Measurements from ENCODE around the gene PDE5A. TPM values are rescaled to one million over a fixed set of nuclear protein-coding genes. Genes with fewer than 3 reads are reported as not detected.

PDE5A gene
- total RNA-seq, 4 donors from 2014 or later: 15.7 to 36.7 (median 28.3) TPM

GRCh38 chr4:119489305-119489704 is 139.3 kb downstream of the PDE5A start:
- Histone ChIP-seq H3K36me3 (peaks cover 0 to 7% (median 0%) of the 10 kb centered on the region in 3 donors), H3K27ac (no peak overlapping the region), H3K4me1 (no peaks in the 10 kb centered on the region), H3K9me3 (no peaks in the 10 kb centered on the region), H3K27me3 (no peaks in the 10 kb centered on the region), H3K4me3 (no peak overlapping the region)
- no peak for DNase-seq (ENCODE audit: low spot score in 2 of 2)
- WGBS, 2 donors: 79 to 82% methylated on average over 3 of the region's 3 CpGs
- TF ChIP-seq EP300 (IDR thresholded peaks at IDR 0.05): no peak

GRCh38 chr4:119480331-119480730 is 148.3 kb downstream of the PDE5A start:
- Histone ChIP-seq H3K27ac (no peak overlapping the region), H3K9me3 (no peaks in the 10 kb centered on the region), H3K4me3 (no peak overlapping the region), H3K27me3 (no peaks in the 10 kb centered on the region), H3K36me3 (peaks cover 0 to 51% (median 0%) of the 10 kb centered on the region in 3 donors), H3K4me1 (no peaks in the 10 kb centered on the region)
- TF ChIP-seq CTCF (IDR thresholded peaks at IDR 0.05) (no peak), EP300 (IDR thresholded peaks at IDR 0.05) (no peak), POLR2A (IDR thresholded peaks at IDR 0.05) (no peak)
- DNase-seq (ENCODE audit: low spot score in 2 of 2): no peak
- 94 to 100% methylated on average over 1 of the region's 1 CpG for WGBS, 2 donors

GRCh38 chr4:119479835-119480234 is 148.8 kb downstream of the PDE5A start:
- Histone ChIP-seq H3K4me3 (no peak overlapping the region), H3K9me3 (no peaks in the 10 kb centered on the region), H3K27me3 (no peaks in the 10 kb centered on the region), H3K4me1 (no peaks in the 10 kb centered on the region), H3K36me3 (peaks cover 0 to 55% (median 0%) of the 10 kb centered on the region in 3 donors), H3K27ac (no peak overlapping the region)
- no peak for TF ChIP-seq CTCF (IDR thresholded peaks at IDR 0.05)
- DNase-seq (ENCODE audit: low spot score in 2 of 2): no peak

GRCh38 chr4:119479180-119479808 is 149.3 kb downstream of the PDE5A start:
- Histone ChIP-seq H3K9me3 (no peaks in the 10 kb centered on the region), H3K27ac (no peak overlapping the region), H3K4me1 (no peaks in the 10 kb centered on the region), H3K4me3 (no peak overlapping the region), H3K27me3 (no peaks in the 10 kb centered on the region), H3K36me3 (peaks cover 0 to 56% (median 0%) of the 10 kb centered on the region in 3 donors)
- DNase-seq (ENCODE audit: low spot score in 2 of 2): no peak
- TF ChIP-seq EP300 (IDR thresholded peaks at IDR 0.05) (no peak), CTCF (IDR thresholded peaks at IDR 0.05) (no peak), POLR2A (IDR thresholded peaks at IDR 0.05) (no peak)
- 89 to 94% methylated on average over 2 of the region's 2 CpGs for WGBS, 2 donors

GRCh38 chr4:119478446-119479179 is 150.0 kb downstream of the PDE5A start:
- no peak overlapping the region for H3K27ac ChIP-seq
- H3K27me3 ChIP-seq: no peaks in the 10 kb centered on the region
- no peaks in the 10 kb centered on the region for H3K4me1 ChIP-seq
- H3K9me3 ChIP-seq: no peaks in the 10 kb centered on the region
- no peak for TF ChIP-seq EP300 (IDR thresholded peaks at IDR 0.05)
- TF ChIP-seq CTCF (IDR thresholded peaks at IDR 0.05): no peak
- TF ChIP-seq POLR2A (IDR thresholded peaks at IDR 0.05): no peak
- peaks cover 0 to 56% (median 0%) of the 10 kb centered on the region in 3 donors for H3K36me3 ChIP-seq
- DNase-seq (ENCODE audit: low spot score in 2 of 2): no peak
- no peak overlapping the region for H3K4me3 ChIP-seq

Data from tibial nerve (tissue), 4 donors.